Medulla oblongata (tissue), 1 donor: ENCODE results near the gene HS2ST1.
A peak's percentile ranks its signal among the peaks of the same experiment; 100 is the strongest.
"Not testable (repeated sequence)": the region's sequence is repeated elsewhere in the genome, so short reads cannot be mapped to it uniquely, and the experiment has no call there.

ENCODE experiments used
- DNase-seq: peaks from one replicate; pipeline ENCODE4 v3.0.0-alpha.2; 2015; ENCODE audit errors: extremely low spot score

Gene HS2ST1

GRCh38 chr1:86914601-86914997, at the start of gene HS2ST1:
Gene HS2ST1 (plus strand): TSS chr1:86914635.
- no peak for DNase-seq

DNA sequence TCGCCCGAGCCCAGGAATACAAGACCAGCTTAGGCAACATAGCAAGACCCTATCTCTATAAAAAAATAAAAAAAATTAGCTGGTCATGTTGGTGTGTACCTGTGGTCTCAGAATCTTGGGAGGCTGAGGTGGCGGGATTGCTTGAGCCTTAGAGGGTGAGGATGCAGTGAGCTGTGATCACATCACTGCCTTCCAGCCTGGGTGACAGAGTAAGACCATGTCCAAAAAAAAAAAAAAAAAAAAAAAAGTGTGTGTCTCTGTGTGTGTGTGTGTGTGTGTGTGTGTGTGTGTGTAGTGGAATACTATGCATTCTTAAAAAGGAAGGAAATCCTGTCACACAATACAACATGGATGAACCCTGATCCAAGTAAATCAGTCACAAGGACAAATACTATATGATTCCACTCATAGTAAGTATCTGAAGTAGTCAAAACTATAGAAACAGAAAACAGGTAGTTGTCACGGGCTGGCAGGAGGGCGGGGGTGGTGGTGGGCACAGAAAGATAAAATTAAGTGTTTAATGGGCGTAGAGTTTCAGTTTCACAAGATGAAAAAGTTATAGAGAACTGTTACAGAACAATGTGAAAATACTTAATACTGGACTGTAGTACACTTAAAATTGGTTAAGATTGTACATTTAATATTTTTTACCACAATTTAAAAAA, 48.3 kb upstream of the HS2ST1 start:
- DNase-seq, result no peak

DNA sequence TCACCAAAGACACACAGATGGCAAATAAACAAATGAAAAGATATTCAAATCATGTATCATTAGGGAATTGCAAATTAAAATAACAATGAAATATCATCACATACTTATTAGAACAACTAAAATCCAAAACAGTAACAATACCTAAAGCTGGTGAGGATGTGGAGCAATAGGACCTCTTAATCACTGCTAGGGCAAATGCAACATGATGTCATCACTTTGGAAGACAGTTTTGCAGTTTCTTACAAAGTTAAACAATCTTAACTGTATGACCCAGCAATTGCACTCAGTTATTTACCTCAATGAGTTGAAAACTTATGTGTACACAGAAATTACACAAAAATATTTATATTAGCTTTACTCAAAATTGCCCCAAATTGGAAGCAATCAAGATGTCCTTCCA, 47.8 kb upstream of the HS2ST1 start:
- no peak for DNase-seq

- not testable (repeated sequence) for DNase-seq
Measured at GRCh38 chr1:86867278-86867677, 47.2 kb upstream of the HS2ST1 start.

DNA sequence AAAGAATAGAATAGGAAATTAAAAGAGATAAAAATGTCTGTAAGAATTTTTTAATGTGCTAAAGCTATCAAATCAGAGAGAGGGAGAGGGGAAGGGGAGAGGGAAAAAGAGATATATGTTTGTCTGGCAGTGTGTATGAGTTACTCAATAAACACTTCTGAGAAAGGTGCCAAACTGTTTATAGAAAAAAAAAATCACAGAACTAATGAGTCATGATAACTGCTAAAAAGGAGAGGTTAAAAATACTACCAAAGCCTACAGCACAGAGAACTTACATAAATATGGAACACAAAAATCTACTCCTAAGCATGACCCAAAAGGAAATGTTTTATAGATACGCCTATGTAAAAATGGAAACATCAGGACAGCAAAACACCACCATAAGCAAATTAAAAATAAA, 46.0 kb upstream of the HS2ST1 start:
- no peak for DNase-seq

- no peak for DNase-seq
Measured at GRCh38 chr1:86871001-86871400, 43.4 kb upstream of the HS2ST1 start.

DNA sequence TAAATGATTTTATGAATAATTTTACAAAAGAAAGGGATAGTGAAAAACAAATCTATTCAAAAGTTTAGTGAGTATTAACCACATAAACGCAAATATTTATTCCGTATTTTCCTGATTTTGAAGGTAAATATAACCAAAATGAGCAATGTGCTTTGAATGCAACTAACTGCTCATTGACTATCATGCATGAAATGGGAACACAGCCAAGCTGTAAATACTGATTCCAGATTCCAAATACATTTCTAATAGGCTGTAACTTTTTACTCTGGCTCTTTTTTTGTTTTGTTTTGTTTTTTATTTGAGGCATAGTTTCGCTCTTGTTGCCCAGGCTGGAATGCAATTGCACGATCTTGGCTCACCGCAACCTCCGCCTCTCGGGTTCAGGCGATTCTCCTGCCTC, 42.3 kb upstream of the HS2ST1 start:
- no peak for DNase-seq

GRCh38 chr1:86875722-86876121, 38.7 kb upstream of the HS2ST1 start:
- no peak for DNase-seq

DNA sequence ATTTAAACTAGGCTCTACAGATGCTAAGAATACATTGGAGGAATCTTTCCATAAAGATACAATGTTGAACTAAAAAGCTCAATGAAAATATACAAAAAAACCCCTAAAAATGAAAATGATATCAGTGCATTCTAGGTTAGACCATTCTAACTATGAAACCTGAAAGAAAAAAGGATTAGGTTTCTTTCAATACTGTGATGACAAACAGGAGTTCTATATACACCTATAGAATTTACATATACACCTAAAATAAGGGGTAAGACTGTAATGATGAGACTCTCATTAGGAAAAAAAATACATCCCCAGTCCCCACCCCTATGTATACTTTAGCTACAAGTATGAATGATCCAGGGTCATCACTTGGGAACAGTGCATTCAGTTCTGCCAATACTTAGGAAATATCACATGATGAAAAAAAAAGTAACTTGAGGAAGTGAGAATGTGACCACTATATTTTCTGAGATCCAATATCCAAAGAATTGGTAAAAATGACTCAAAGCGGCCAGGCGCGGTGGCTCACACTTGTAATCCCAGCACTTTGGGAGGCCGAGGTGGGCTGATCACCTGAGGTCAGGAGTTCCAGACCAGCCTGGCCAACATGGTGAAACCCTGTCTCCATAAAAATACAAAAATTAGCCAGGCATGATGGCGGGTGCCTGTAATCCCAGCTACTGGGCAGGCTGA, 26.8 kb upstream of the HS2ST1 start:
- DNase-seq, result no peak

DNA sequence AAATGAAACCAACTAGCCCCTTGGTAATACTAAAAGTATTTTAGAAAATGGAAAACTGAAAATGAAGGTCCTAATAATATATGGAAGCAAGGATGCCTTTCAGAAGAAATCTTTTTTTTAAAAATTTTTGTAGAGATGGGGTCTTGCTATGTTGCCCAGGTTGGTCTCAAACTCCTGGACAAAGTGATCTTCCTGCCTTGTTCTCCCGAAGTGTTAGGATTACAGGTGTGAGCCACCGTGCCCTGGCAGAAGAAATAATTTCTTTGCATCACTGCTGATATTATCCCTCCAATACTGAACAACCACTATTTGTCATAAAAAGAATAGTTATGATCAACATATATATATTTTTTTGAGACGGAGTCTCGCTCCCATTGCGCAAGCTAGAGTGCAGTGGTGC, 26.1 kb upstream of the HS2ST1 start:
- DNase-seq, result no peak

GRCh38 chr1:86899401-86899800, 15.0 kb upstream of the HS2ST1 start:
- not testable (repeated sequence) for DNase-seq

DNA sequence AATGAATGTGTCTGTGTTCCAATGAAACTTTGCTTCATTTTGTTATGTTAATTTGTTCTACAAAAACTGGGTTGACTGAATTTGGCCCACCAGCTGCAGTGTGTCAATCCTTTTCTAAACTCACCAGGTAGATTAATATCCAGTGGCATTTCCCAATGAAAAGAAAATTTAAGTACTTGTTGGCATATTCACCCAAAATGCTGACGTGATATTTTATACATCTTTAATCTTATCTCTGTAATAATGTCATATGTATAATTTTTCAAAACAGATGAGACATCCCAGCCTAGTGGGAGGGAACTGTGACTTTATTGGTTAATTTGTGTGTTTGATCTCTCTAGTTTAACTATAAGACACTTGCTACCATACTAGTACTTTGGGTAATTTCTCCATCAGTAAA, 8.6 kb upstream of the HS2ST1 start:
- no peak for DNase-seq

- no peak for DNase-seq
Measured at GRCh38 chr1:86906419-86906818, 8.0 kb upstream of the HS2ST1 start.

GRCh38 chr1:86912281-86912900, 2.0 kb upstream of the HS2ST1 start:
- peak; percentile 7 for DNase-seq

- DNase-seq, result peak; percentile 45
Measured at GRCh38 chr1:86913399-86913895, 988 bp upstream of the HS2ST1 start.

DNA sequence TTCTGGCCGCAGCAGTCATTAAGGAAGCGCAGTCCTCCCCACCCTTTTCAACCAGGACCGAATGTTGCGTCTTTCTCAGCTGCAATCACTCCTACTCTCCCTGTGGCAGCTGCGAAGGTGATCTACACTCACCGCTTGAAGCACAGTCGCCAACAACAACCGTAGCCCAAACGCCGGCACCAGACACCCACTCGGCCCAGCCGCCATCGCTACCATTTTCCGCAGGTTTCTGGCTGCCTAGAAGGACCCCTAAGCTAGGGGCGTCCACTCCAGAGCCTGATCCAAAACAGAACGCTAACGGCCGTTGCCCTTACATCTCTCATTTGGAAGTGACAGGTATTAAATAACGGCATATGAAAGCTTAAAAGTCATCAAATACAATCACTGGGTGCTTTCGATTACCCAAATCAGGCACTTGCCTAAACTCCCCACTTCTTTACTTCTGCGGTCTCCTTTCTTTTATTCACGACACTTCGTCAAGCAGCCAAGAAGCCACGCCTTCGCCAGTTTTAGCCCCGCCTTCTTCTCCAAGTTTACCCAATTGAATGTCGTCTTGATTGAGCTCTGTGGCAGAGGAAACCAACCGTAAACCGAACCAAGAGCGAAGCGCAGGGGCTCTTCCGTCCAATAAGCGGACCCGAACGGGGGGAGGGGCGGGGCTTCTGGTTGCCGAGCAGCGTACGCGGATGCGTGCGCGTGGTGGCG, 387 bp upstream of the HS2ST1 start, which contains the start of gene SELENOF:
TSS of gene SELENOF (minus strand) at position 231 of the 705 bp plus-strand sequence. CDS start at position 216, 15 bp downstream.
- peak; percentile 100 for DNase-seq

- peak; percentile 84 for DNase-seq
Measured at GRCh38 chr1:86914998-86915736, 732 bp downstream of the HS2ST1 start.

DNA sequence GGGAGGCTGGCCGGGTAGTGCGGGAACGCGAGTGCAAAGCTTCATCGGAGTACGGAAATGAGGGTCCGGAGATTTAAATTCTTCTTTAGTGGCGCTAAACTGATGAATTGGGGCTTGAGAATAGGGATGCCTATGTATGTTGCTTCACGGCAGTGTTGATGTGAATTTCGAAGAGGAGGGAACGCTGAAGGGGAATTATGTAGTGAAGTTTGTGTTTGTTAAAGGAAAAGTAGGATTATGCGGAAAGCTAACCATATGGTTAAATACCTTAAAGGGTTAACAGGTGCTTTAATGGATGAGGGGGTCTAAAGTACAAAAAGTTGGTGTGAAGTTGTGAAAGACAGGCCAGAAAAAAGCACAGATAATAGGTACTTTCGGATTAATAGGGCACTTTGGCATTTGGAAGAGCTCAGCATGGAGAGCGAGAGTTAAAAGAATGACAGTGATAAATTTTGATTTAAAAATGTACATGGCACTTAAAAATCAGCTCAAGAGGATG, 1.4 kb downstream of the HS2ST1 start:
- DNase-seq, result no peak

GRCh38 chr1:86916752-86917151, 2.3 kb downstream of the HS2ST1 start:
- no peak for DNase-seq

GRCh38 chr1:86922445-86922844, 8.0 kb downstream of the HS2ST1 start:
- DNase-seq, result no peak

DNA sequence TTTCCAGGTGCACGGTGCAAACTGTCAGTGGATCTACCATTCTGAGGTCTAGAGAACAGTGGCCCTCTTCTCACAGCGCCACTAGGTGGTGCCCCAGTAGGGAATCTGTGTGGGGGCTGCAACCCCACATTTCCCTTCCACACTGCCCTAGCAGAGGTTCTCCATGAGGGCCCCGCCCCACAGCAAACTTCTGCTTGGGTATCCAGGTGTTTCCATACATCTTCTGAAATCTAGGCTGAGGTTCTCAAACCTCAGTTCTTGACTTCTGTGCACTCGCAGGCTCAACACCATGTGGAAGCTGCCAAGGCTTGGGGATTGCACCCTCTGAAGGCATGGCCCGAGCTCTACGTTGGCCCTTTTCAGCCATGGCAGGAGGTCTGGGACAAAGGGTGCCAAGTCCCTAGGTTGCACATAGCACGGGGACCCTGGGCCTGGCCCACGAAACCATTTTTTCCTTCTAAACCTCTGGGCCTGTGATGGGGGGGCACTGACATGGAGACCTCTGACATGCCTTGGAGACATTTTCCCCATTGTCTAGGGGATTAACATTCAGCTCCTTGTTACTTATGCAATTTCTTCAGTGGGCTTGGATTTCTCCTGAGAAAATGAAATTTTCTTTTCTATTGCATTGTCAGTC, 10.0 kb downstream of the HS2ST1 start:
- DNase-seq, result no peak
